Epithelial cell of proximal tubule (primary cell): ENCODE measurements around the gene HPS3. TPM values are rescaled to one million over a fixed set of nuclear protein-coding genes. Genes with fewer than 3 reads are reported as not detected.

Experiments
- DNase-seq: peaks from one replicate; pipeline ENCODE4 v3.0.0-alpha.2; 2011; ENCODE audit warnings: low read depth
- H3K4me3 ChIP-seq: 2 replicates; pipeline ENCODE4 v1.5.1; 2011; ENCODE audit warnings: low read depth, mild to moderate bottlenecking, low read length
- total RNA-seq: library from RNA; depleted of rRNA; stranded (reverse); fragments of >200 nt; gene quantifications from 2 replicates; pipeline ENCODE4 v1.2.3, GENCODE V29; 2015
- TF ChIP-seq, protein P1 (sequence below): conservative IDR thresholded peaks from 2 replicates; pipeline ENCODE4 v1.5.1; 2012; ENCODE audit warnings: low read depth, mild to moderate bottlenecking, low read length

The HPS3 gene
- total RNA-seq, 1 donor from 2014 or later, result 32.7 TPM

DNA sequence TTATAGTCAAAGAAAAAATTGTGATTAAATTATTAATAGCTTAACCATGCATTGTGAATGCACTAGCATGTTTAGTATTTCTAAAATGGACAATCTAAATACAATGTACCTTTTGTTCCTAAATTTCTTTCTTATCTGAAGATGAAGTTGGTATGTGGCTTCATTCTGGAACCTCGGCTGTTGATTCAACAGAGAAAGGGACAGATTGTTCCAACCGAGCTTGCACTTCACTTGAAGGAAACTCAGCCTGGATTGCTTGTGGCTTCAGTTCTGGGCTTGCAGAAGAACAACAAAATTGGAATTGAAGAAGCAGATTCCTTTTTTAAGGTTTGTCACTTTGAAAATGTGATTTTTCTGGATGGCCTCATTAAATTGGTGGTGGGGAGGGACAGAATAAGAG, 32.6 kb downstream of the HPS3 start:
- TF ChIP-seq, protein P1, sequence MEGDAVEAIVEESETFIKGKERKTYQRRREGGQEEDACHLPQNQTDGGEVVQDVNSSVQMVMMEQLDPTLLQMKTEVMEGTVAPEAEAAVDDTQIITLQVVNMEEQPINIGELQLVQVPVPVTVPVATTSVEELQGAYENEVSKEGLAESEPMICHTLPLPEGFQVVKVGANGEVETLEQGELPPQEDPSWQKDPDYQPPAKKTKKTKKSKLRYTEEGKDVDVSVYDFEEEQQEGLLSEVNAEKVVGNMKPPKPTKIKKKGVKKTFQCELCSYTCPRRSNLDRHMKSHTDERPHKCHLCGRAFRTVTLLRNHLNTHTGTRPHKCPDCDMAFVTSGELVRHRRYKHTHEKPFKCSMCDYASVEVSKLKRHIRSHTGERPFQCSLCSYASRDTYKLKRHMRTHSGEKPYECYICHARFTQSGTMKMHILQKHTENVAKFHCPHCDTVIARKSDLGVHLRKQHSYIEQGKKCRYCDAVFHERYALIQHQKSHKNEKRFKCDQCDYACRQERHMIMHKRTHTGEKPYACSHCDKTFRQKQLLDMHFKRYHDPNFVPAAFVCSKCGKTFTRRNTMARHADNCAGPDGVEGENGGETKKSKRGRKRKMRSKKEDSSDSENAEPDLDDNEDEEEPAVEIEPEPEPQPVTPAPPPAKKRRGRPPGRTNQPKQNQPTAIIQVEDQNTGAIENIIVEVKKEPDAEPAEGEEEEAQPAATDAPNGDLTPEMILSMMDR, result no peak
- no peak overlapping the region for H3K4me3 ChIP-seq
- no peak for DNase-seq

DNA sequence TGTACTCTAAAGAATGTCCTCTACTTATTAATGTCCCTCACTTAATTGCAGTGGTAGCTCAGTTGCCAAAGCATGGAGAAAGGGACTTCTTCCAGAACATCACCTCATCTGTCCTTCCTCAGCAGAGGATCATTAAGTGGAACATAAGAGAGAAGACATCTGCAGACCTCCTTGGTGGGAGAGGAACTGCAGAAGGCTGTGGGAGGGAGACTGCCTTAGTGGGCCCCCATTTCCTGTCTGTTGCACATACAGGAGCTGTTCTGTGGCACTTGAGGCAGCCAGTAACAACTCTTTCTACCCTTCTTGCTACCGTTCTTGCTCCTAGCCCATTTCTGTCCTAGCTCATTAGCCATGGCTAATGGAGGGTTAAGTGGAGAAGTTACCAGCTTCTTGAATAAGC, 33.6 kb downstream of the HPS3 start:
- TF ChIP-seq, protein P1, result no peak
- no peak for DNase-seq
- no peak overlapping the region for H3K4me3 ChIP-seq

DNA sequence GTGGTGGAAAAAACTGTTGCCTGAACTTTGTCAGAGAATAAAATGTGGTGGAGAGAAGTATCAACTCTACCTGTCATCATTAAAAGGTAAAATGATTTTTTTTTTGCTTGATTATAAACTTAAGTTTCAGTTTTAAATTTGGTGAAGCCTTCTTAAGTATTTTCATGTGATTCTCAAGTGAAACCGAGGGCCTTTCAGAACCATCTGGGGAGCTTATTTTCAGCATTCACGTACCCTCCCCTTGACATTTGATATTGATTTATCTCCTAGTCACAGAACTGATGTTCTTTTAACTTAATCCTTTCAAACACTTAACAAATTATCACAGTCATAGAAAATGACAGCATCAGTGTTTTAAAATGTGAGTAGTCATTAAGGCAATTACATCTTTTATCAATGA, 38.5 kb downstream of the HPS3 start:
- no peak overlapping the region for H3K4me3 ChIP-seq
- no peak for DNase-seq
- TF ChIP-seq, protein P1, result no peak

DNA sequence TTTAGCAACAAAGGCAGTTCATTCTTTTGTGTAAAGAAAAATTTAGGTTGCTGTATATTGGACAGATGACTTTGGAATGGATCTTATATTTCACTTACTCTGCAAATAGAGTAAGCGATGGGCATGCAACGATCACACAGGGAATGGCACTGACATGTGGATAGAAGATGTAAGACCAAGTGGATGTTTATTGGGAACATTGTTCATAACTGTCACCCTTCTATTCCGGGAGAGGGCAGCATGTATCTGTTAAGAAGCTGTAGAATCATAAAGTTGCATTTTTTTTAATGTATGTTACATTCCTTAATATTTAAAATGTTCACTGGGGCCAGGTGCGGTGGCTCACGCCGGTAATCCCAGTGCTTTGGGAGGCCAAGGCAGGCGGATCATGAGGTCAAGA, 41.2 kb downstream of the HPS3 start:
- H3K4me3 ChIP-seq, result no peak overlapping the region
- no peak for DNase-seq
- TF ChIP-seq, protein P1, result no peak

DNA sequence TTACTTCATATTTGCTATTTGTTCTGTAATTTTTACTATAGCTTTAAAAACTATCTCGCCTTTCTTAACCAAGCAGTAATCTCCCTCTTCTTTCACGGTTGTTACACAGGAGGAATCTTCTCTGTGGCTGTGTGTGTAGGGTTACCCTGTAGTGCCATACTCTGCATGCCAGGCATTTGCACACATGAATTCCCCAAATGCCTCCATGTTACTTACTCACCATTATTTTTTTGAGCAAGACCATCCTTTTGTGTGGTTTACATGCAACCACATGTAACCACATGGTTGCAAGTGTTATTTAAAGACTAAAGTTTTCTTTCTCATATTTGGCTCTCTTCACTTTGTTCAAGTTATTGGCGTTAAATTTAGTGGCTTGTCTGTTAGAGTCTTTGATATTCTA, 45.5 kb downstream of the HPS3 start:
- TF ChIP-seq, protein P1, result no peak
- no peak overlapping the region for H3K4me3 ChIP-seq
- DNase-seq, result peak; percentile 87

DNA sequence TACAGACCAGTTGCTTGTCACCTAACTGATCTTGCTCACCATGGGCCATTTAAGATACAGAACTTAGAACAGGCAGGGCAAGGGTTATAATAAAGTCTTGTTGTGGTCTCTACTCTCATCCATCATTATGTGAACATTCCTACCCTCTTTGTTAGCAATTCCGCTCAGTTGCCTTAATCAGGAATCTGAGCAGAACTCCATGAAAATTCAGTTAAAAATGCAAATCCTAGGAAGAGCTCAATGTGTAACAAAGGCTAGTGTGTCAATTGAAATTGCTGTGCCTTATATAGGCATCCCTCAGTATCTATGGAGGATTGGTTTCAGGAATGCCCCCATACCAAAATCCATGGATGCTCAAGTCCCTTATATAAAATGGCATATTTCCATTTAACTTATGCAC, 47.7 kb downstream of the HPS3 start:
- DNase-seq, result no peak
- TF ChIP-seq, protein P1, result no peak
- no peak overlapping the region for H3K4me3 ChIP-seq

DNA sequence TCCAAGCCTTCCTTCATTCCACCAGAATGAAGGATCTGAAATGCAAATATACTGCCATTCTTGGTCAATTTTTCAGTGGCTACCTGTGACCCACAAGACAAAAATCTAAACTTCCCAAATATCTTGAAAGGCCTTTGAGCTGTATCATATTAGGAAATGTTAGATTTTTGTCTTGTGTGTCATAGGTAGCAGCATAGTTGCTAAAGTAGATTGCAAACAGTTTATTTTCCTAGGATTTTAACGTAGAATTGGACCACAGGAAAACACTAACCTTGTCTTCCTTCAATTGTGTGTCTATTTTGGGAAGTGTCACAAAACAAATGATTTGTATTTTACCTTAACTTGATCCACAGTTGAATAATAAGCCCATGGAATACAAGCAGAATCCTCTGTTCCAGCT, 49.8 kb downstream of the HPS3 start:
- no peak overlapping the region for H3K4me3 ChIP-seq
- DNase-seq, result peak; percentile 33
- TF ChIP-seq, protein P1, result no peak
